GM21723 (cell line): ENCODE data around the gene GNPTAB.
"Not testable (repeated sequence)": the region's sequence is repeated elsewhere in the genome, so short reads cannot be mapped to it uniquely, and the experiment has no call there.

ENCODE experiments used
- ATAC-seq: cut with Tn5 transposase; IDR thresholded peaks from one replicate; pipeline ENCODE4 v1.9.1; 2021; ENCODE audit warnings: mild to moderate bottlenecking, moderate library complexity; ENCODE audit not compliant: unreplicated experiment

Gene GNPTAB

DNA sequence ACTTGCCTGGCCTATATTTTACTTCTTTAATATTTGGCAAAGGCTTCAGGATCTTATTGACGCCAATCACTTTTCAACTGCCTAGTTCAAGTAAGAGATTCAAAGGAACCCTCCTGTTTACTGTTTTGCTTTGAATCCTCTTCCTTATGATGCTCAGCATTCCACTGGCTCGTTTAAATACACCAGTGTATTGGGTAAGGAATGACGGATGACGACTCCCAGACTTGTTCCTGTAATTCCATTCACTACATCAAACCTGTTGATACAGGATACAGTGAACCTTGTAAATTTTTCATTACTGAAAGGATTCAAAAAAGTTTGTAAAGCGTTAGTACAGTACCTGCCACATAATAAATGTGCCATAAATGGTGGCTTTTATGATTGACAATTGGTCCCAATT is 89.8 kb downstream of the GNPTAB start:
- ATAC-seq, result no peak

- no peak for ATAC-seq
Observed at GRCh38 chr12:101740566-101740965, 90.2 kb downstream of the GNPTAB start.

- no peak for ATAC-seq
Observed at GRCh38 chr12:101738920-101739665, 91.7 kb downstream of the GNPTAB start, which contains the start of gene SYCP3. Gene SYCP3 (minus strand): TSS chr12:101739462. CDS start chr12:101737935, 1,527 bp downstream.

GRCh38 chr12:101737476-101737875 is 93.3 kb downstream of the GNPTAB start:
- no peak for ATAC-seq

DNA sequence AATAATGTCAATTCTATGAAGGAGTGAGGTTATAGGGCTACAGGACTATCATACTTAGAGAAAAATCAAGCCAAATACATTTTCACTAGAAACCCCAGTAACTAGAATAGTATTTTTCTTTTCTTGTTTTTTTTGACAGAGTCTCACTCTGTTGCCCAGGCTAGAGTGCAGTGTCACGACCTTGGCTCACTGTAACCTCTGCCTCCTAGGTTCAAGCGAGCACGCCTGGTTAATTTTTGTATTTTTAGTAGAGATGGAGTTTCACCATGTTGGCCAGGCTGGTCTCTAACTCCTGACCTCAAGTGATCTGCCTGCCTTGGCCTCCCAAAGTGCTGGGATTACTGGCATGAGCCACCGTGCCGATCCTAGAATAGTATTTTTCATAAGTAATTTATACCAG is 96.3 kb downstream of the GNPTAB start:
- not testable (repeated sequence) for ATAC-seq

GRCh38 chr12:101733166-101733565 is 97.6 kb downstream of the GNPTAB start:
- ATAC-seq, result no peak

- no peak for ATAC-seq
Observed at GRCh38 chr12:101732318-101732717, 98.4 kb downstream of the GNPTAB start.

DNA sequence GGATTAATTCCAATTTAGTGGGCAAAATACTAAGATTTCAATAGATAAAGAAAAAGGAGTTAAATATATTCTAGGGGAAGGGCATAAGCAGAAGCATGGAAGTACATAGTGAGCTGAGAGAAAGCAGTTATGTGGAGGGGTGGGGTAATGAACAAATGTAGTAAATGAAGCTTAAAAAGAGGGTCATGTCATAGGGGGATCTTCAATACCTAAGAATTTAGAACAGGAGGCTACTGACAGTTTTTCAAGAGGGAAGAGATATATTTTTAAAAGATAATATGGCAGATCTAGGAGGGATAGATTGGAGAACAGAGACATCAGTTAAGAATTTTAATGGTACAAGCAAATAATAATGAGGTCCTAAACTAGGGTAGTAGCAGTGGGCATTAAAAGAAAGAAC is 100.9 kb downstream of the GNPTAB start:
- no peak for ATAC-seq

DNA sequence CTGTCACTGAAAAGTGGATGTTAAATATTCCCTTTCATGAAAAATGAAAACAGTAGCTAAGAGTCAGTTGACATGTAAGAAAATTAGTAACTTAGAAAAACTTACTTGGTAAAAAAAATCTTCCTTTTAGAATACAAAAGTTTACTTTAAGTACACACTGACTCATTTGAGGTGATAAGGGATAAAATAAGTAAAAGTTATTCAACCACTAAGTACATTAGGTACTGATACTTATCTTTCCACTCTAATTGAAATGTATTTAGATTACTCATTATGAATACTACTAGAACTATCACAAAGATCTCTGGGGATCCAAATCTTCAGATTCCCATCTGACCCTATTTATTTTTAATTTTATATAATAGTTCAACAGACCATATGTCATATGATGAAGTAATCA is 103.7 kb downstream of the GNPTAB start:
- ATAC-seq, result no peak

- no peak for ATAC-seq
Observed at GRCh38 chr12:101722392-101722791, 108.4 kb downstream of the GNPTAB start.

GRCh38 chr12:101720118-101720517 is 110.6 kb downstream of the GNPTAB start:
- ATAC-seq, result no peak

DNA sequence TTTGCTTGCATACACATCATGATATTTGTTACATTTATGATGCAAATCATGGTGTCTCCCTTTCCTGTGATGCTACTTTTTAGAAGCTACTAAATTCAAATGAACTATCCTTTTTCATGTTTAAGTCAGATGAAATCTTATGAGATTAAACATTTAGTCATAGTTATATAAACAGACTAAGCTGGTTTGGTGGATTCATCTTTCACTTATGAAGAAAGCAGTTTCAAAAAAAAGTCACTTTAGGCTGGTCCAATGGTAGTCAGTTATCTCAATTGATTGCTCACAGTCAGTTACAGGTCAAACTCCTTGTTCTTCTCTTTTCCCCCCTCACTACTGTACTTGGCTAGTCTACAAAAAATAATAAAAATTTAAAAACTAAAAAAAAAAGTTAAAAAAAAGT is 111.2 kb downstream of the GNPTAB start:
- ATAC-seq, result no peak

DNA sequence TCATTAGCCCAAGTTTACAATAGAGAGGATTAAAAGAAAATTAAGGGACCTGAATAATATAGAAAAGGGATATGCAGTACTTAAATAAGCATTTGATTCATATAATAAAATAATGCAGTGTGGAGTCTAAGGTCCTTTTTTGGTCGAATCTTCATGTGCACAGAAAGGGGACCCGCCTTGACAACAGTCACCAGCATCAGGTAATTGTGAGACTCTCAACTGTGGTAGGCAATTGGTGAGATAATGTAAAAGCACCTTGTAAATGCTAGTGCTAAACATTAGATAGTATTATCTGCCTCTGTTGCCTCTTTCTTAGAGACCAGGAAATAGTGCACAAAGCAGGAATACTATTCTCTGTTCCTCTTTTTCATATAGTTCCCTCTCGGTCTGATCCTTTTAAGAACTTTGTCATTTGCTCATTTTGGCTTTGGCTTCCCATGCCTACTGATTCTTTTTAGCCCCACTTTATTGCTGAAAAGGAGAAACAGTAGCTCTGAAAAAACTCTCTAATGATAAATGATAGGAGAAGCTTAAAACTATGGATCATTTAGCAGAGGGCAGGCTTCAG is 115.8 kb downstream of the GNPTAB start:
- no peak for ATAC-seq

- no peak for ATAC-seq
Observed at GRCh38 chr12:101713930-101714329, 116.8 kb downstream of the GNPTAB start.

DNA sequence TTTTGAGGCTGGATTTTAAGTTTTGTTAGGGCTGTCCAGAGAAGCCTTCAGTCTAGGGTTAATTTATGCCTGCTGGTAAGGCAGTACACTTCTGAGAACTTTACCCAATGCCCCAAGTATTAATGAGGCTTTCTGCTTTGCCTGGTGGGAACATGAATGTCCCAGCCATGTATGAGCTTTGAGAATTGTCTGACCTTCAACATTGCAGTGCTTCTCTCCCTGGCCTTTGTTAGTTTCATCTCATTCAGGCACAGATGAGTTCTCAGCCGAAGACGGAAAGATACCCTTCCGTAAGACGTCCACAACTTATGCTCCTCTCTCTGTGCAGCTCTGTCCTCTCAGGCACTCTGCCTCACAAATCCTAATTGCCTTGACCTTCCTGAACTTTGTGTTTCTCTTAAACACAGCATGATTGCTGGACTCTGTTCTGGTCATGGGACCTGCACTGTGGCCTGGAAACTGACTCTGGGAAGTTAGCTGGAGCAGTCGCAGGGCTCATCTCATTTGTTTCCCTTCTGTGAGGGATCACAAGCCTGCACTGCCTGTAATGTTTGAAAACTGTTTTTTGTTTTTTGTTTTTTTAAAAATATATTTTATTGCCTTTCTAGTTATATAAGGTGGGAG is 117.6 kb downstream of the GNPTAB start:
- ATAC-seq, result no peak

DNA sequence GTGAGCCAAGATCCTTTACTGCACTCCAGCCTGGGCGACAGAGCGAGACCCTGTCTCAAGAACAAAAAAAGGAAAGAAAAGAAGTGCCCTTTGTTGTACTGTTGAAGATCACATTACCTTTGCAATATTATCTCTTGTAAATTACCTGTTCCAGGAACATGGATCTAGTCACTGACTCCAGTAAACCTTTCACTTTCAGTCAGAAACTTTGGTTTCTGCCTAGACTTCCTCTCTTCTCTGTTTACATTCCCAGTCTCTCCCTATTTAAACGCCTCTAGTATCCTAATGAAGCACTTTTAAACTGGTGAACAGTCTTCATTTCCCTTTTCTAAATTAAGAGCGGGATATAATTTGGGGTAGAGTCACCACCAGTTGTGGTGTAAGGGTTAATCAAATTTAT is 120.5 kb downstream of the GNPTAB start:
- ATAC-seq, result no peak

DNA sequence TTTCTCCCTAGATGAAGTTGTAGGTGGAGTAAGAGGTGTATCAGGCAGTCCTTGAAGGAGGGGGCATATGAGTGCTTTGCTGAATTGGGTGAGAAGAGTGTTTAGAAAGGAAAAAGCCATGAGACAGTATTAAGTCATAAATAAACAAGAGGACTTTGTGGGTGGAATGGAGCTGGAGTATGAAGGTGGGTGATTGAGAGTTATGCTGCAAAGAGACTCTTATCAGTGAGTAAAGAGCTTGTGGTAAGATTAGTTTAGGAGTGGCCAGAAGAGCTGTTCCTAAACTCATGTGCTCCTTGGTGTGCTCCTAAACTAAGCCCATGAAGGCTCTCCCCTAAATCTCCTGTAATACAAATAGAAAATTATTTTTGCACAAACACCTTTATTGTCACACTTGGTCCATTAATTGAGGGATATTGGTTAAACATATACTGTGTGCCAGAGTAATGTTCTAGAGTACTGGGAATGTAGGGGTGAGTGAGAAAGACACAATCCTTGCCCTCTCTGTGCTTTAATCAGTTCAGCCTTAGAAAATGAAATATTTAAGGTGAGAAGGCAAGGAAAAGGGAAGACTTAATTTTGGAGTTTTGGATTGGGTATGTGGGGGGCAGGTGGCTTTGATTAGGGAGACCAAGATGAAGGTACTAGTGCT is 123.5 kb downstream of the GNPTAB start:
- no peak for ATAC-seq

DNA sequence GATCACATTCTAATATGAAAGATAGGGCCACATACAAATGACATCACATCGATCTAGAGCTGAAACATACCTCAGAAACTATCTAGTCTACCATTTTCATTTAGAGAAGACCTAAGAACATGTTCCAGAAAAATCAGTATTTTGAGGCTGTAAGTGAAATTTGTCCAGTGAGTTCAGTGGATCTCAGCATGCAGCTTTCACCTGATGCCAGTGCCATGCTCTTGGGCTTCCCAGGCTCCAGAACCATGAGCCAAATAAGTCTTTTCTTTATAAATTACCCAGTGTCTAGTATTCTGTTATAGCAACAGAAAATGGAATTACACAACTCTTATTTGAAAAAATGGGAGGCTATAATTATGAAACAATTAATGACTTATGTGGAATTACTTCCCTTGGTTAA is 124.4 kb downstream of the GNPTAB start:
- no peak for ATAC-seq

DNA sequence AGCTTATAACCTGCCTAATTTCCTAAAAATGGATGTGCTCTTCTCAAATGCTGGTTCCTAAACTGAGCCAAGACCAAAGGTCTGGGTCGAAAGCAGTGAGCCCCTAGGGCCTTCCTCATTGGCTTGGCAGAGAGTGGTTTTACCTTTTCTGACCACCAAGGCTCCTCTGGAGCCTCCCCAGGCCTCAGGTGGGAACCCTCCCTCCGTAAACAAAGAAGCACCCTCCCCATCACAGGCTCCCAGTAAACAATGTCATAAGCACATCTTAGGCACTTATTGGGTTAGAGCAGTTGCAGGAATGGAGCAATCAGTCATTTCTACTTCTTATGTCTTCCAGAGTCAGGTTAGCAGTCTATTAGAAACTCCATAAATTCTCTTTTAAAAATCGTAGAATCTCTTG is 127.3 kb downstream of the GNPTAB start:
- no peak for ATAC-seq

DNA sequence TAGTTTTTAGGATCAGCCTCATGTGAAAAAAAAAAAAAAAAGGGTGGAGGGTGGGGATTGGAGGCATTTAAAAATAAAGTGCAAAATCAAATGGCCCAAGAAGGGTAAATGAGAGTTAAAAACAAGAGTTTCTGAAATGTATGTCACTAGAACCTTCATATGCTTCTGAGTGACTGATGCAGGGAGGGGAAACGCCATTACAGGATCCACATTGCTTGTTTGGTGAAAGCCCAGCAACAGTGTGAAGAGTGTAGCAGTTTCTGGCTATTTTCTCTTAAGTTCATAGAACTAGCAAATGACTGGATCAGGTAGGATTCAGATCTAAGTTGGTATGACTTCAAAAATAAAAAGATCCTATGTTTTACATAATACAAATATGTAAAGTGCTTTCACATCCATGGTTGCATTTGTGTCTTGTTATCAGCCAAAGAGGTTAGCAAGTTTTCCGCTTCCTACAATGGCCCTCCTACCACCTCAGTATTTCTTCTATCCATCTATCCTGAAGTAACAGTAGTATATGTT is 130.4 kb downstream of the GNPTAB start:
- no peak for ATAC-seq

DNA sequence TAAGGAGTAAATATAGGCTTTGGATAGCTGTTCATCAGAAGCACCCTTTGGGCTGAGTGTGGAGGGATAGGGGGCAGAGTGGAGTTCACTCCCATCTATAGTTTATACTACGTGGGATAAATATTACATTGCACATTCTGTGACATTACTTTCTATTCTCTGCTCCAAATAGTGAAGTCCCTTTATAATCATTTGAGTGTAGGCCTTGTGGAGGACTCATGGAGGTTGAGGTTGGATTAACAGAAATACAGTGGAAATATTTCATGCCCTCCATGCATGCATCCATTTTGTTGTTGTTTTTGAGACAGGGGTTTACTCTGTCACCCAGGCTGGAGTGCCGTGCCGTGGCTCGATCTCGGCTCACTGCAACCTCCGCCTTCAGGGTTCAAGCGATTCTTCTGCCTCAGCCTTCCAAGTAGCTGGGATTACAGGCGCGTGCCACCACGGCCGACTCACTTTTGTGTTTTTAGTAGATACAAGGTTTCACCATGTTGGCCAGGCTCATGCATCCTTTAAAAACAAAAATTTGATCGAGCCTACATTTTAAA is 131.9 kb downstream of the GNPTAB start:
- ATAC-seq, result no peak
